ENCODE measurements around the gene NRXN2.
A peak's percentile ranks its signal among the peaks of the same experiment; 100 is the strongest.

Gene NRXN2

GRCh38 chr11:64643920-64644646 lies 78.9 kb downstream of the NRXN2 start:
- no peak for DNase-seq

GRCh38 chr11:64643256-64643881 lies 79.6 kb downstream of the NRXN2 start:
- DNase-seq = no peak

DNA sequence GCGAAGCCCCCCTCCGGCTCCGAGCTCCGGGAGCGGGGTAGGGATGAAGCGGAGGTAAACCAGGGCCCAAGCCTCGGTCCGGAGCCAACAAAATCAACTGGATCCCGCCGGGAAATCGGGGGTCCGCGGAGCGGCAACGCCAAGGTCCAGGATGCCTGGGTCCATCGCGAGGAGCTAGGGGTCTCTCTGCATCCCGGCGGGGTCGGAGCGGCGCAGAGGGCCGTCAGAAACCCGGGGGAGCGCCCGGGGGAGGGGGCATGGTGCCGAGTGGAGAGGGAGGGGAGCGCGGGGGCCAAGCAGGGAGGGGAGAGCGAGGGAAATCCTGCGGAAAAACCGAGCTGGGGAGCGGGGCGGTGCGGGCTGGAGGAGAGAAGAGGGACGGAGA lies 80.1 kb downstream of the NRXN2 start:
- DNase-seq = no peak

- no peak for DNase-seq
These were observed 80.6 kb downstream of the NRXN2 start for GRCh38 chr11:64642418-64642735.

- no peak for DNase-seq
These were observed 81.2 kb downstream of the NRXN2 start for GRCh38 chr11:64641596-64642417.

- no peak for DNase-seq
These were observed 83.1 kb downstream of the NRXN2 start for GRCh38 chr11:64639885-64640284.

DNA sequence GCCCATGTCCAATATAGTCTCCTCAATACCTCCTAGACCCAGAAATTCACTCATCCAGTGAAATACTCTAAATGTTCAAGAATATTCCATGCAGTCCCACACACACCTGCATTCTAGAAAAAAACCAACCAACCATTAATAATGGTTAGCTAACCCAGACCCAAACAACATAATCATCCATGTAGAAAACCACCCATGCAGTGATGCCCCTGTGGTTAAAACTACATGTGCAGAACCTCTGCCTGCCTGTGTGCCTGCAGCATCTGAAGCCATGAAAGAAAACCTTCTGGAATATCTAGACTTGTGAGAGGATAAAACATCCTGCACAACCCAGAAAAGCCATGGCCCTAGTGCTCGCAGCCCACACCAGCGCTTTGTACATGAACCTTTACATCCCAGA lies 84.2 kb downstream of the NRXN2 start:
- DNase-seq = no peak

DNA sequence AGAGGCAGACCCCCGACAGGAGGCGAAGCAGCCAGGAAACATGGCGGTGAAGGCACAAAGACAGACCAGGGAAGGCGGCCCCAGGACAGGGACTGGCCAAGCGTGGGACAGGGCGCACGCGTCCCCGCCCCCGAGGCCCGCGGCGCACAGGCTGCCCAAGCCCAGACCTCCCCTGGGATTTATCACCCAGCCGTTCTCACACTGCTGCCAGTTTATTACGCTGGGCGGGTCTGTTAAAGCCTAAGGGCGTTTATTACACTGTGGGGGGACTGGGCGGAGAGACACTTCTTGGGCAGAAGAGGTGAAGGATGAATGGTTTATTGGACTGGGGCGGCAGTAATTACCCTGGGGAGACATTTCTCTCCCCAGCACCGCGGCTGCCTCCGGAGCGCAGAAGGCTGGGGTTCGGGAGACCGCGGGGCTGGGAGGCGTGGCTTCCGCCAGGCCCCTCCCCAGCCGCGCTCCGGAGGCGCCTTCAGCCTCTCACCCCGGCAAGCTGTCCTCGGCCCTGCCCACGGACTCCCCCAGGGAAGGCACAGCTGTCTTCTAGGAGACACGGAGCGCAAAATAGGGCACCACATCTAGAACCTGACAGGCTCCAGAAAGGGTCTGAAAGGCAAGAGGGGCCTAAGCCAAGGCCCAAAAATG lies 84.9 kb downstream of the NRXN2 start:
- no peak for DNase-seq

DNA sequence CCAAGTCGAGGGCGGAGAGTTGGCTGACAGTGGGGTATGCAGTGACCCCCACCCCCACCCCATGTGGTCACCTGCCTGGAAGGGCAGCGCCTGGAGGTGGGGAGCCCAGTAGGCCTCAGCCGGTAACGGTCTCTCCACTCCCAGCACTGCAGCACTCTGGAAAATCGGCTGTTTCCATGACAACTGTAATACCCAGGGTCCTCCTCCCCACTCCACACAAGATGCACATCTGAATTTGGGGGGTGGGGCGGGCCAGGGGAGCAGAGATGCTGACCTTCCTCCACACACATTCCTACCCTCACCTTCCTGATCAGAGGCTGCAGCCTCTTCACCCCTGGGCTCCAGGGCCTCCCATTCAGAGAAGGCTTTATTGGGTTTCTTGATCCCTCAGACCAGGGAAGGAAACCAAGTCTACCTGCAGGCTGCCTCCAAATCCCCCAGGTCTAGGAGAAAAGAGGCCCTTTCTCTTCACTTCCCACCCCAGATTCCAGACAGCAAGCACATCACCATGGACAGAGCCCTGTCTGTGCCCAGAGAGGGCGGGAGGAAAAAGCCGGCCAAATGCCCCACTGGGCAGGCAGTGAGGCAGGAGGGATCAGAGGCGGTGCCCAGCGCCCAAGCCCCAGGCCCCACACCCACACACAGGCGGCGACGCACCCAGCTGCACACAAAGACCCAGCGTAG lies 85.5 kb downstream of the NRXN2 start:
- DNase-seq = no peak

- DNase-seq = no peak
These were observed 89.3 kb downstream of the NRXN2 start for GRCh38 chr11:64633555-64634159.

- no peak for DNase-seq
These were observed 90.3 kb downstream of the NRXN2 start for GRCh38 chr11:64632654-64633053.

DNA sequence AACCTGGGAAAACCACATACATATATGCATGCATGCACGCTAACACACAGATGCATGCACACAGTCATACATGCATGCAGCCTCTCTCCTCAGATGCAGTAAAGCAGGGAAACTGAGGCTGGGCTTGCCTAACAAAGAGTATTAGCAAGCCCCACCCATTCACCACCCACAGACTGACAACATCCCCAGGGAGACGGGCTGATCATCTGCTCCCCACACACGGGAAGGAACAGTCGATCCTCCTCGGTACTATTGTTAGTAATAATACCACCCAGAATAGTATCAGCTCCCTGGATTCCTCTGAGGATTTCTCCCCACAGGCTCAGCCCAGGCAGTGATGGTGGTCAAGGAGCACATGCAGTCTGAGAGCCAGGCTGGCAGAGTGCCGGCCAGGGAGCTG lies 90.8 kb downstream of the NRXN2 start:
- DNase-seq = no peak

DNA sequence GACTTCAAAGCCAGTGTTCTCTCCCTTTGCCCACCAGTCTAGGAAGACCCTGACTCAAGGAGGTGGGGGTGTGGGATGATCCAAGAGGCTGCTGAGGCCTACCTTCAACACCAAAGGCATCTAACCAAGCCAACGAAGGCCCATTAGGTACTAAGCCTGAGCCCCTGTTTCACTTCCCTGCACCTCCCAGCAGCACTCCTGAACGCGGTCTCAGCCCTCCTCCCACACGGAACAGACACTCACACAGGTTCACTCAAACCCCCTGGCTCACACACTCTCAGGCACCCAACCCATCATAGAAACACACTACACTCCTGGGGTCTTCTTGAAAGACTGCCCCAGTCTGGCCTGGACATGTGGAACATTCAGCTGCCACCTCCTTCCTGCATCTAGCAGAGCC lies 91.3 kb downstream of the NRXN2 start:
- no peak for DNase-seq

- DNase-seq = peak; percentile 12
These were observed 93.0 kb downstream of the NRXN2 start for GRCh38 chr11:64629796-64630562.

DNA sequence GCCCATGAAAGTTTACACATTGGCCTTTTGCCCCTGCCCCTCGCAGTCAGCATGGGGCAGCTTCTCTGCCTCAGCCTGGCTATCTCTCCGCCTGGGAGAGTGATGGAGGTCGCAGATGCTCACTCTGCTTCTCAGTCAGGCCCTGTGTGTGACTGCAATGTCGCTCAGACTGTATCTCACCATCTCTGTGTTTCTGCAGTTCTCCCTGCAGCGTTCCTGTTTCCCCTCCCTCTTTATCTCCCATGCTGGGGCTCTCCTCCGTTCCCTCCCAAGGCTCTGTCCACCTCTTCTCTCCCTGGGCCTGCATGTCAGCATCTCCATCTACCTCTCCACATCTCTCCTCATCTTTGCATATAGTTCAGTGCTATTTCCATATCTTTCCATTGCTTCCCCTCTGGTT lies 93.9 kb downstream of the NRXN2 start:
- no peak for DNase-seq

DNA sequence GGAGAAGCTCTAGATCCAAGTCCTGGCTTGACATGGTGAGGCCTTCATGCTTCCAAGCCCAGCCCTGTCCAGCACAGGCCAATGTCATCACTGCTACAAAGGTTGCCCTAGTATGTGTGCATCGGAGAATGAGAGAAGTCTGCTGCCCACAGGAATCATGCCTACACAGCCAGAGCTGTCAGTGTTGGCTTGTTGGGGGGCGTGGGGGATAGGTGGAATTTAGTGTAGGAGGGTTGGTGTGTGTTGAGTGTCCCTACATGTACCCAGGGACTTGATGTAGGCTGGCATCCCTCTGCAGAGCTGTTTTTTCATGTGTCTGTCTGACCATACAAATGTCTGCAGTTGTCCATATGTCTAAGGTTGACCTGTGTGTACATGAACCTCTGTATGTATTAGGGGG lies 94.4 kb downstream of the NRXN2 start:
- DNase-seq = no peak

DNA sequence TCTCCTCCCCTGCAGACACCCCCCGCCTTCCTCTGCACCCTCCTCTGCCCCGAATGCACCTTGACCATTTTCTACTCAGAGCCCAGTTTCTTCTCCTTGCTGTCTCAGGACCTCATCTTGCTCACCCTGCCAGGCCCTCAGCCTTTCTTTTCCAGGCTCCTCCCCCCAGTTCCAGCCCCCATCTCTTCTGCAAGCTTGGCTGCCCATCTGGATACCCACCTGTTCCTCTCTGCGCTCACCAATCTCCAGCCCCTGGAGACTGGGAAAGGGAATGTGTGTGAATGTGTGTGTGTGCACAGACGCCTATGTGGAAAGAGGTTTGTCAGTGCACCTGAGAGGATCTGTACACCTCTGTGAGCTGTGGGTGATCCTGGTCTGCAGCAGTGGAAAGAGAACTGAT lies 95.6 kb downstream of the NRXN2 start:
- DNase-seq = no peak

GRCh38 chr11:64626637-64627036 lies 96.4 kb downstream of the NRXN2 start:
- DNase-seq = no peak

DNA sequence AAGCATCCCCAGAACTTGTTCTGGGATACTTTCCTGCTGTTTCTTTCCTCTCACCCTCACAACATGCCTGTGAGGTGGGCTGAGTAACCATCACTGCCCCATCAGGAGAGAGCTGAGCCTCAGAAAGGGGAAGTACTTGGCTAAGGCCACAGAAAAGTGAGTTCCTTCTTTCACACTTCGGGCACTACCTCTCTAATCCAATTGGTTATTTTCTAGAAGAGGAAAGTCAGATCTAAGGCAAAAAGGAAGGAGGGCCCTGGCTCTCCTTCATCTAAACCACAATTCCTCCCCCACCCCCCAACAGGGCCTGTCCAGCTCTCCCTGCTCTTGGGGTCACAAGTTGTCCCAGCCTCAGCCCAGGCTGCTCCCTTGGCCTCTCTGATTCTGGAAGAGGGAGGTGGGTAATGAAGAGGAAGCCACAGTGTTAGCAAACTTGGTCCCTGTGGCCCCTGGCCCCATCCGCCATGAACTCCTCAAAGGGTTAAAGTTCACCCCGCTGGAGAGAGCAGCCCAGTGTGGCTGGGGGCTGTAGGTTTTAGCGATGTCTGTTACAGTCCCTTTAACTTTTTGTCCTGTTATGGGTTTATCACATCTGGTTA lies 98.0 kb downstream of the NRXN2 start:
- DNase-seq = no peak

- no peak for DNase-seq
These were observed 100.3 kb downstream of the NRXN2 start for GRCh38 chr11:64622681-64623080.

GRCh38 chr11:64621283-64622019 lies 101.5 kb downstream of the NRXN2 start:
- no peak for DNase-seq

Measured in activated CD4-positive, alpha-beta T cell treated with anti-CD3 and anti-CD28 coated beads for 48 hours (primary cell).